ENCODE measurements around the gene MRPL21. TPM values are rescaled to one million over a fixed set of nuclear protein-coding genes. Genes with fewer than 3 reads are reported as not detected.

Gene MRPL21
- total RNA-seq, 1 experiment from 2014 or later, result 126 TPM

DNA sequence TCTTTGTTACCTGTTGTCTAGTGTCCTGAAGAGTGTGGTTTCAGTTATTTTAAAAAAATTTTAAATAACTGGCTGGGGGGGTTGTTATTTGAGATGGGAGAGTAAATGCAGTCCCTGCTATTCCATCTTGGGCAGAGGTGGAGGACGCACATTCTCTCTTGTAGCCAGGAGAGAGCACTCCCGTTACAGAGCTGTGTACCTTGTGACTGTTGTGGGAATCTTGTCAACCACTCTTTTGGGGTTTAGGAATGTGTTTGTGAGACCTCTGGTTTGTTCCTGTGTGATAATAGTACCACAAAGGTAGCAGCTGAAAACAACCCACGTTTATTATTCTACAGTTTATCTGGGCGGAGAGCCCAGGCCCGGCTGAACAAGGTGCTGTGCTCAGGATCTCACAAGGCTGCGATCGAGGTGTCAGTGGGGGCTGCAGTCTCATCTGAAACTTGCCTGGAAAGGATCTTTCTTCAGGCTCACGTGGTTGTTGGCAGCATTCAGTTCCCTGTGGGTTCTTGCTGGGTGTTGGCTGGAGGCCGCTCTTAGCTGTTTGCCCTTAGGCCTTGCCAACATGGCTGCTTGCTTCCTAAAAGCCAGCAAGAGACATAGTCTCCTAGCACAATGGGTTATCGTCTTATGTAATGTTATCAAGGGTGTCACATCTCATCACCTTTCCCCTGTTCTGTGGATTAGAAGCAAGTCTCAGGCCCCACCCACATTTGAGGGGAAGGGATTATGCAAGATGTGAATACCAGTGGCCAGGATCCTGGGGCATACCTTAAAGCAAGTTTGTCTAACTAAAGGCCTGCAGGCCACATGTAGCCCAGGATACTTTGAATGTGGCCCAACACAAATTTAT is 20.7 kb upstream of the MRPL21 start:
- no peak overlapping the region for H3K4me3 ChIP-seq (ENCODE audit: low read depth, low read length, poor library complexity, severe bottlenecking)
- peaks cover 82% of the 10 kb centered on the region for H3K36me3 ChIP-seq (ENCODE audit: insufficient read depth, low read length, poor library complexity, severe bottlenecking)
- H3K27ac ChIP-seq (ENCODE audit: low read depth, low read length, poor library complexity, severe bottlenecking), result no peak overlapping the region
- TF ChIP-seq EZH2 (IDR thresholded peaks at IDR 0.05; ENCODE audit: borderline replicate concordance, low read depth, low read length, poor library complexity, severe bottlenecking), result no peak
- TF ChIP-seq, protein P1, sequence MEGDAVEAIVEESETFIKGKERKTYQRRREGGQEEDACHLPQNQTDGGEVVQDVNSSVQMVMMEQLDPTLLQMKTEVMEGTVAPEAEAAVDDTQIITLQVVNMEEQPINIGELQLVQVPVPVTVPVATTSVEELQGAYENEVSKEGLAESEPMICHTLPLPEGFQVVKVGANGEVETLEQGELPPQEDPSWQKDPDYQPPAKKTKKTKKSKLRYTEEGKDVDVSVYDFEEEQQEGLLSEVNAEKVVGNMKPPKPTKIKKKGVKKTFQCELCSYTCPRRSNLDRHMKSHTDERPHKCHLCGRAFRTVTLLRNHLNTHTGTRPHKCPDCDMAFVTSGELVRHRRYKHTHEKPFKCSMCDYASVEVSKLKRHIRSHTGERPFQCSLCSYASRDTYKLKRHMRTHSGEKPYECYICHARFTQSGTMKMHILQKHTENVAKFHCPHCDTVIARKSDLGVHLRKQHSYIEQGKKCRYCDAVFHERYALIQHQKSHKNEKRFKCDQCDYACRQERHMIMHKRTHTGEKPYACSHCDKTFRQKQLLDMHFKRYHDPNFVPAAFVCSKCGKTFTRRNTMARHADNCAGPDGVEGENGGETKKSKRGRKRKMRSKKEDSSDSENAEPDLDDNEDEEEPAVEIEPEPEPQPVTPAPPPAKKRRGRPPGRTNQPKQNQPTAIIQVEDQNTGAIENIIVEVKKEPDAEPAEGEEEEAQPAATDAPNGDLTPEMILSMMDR (conservative IDR thresholded peaks at IDR 0.05; ENCODE audit: low read depth, low read length), result no peak
- intact Hi-C loops (cut with micrococcal nuclease; ENCODE audit: unreplicated experiment), result no loop called here
- no TSS peak for BruUV-seq (replicated peaks)
- H3K9me3 ChIP-seq (ENCODE audit: low read depth, low read length, poor library complexity, severe bottlenecking), result peaks cover 16% of the 10 kb centered on the region
- DNase-seq (ENCODE audit: low spot score), result no peak
- CTCF ChIA-PET, result no interaction called here
- POLR2A ChIA-PET (ENCODE audit: low non-redundant PET), result interaction anchor here (0.6 kb wide), 1 partner anchor 207 kb away, joined by 3 read pairs; no protein-coding TSS in a partner anchor
- H3K4me1 ChIP-seq (ENCODE audit: insufficient read depth, low read length, poor library complexity, severe bottlenecking), result no peaks in the 10 kb centered on the region
- no peaks in the 10 kb centered on the region for H3K27me3 ChIP-seq (replicated peaks; ENCODE audit: insufficient read depth, low read depth, low read length, poor library complexity)

DNA sequence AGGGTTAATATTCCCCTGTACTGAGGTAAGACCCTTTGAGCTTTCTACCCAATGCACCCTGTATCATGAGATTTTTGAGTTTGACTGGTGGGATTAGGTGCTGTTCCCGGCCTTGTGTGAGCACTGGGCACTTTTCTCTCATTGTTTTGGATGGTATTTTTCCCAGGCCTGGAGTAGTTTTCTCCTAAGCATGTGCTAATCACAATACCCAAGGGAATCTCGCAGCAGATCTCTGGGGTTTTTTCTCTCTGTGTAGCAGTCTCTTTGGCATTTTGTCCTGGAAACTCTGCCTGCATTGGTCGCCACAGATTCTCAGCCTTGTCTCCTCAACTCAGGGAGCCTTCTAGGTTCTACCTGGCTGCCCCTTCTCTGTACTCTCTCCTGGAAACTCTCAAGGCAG is 20.0 kb upstream of the MRPL21 start:
- ChIA-PET POLR2A (ENCODE audit: low non-redundant PET) (no interaction called here), CTCF (no interaction called here)
- intact Hi-C loops (cut with micrococcal nuclease; ENCODE audit: unreplicated experiment), result no loop called here
- peaks cover 16% of the 10 kb centered on the region for H3K9me3 ChIP-seq (ENCODE audit: low read depth, low read length, poor library complexity, severe bottlenecking)
- TF ChIP-seq, protein P1 (conservative IDR thresholded peaks at IDR 0.05; ENCODE audit: low read depth, low read length), result no peak
- TF ChIP-seq EZH2 (IDR thresholded peaks at IDR 0.05; ENCODE audit: borderline replicate concordance, low read depth, low read length, poor library complexity, severe bottlenecking), result no peak
- no peaks in the 10 kb centered on the region for H3K4me1 ChIP-seq (ENCODE audit: insufficient read depth, low read length, poor library complexity, severe bottlenecking)
- no peaks in the 10 kb centered on the region for H3K27me3 ChIP-seq (replicated peaks; ENCODE audit: insufficient read depth, low read depth, low read length, poor library complexity)
- H3K4me3 ChIP-seq (ENCODE audit: low read depth, low read length, poor library complexity, severe bottlenecking), result no peak overlapping the region
- peak; percentile 35 for DNase-seq (ENCODE audit: low spot score)
- H3K27ac ChIP-seq (ENCODE audit: low read depth, low read length, poor library complexity, severe bottlenecking), result no peak overlapping the region
- peaks cover 82% of the 10 kb centered on the region for H3K36me3 ChIP-seq (ENCODE audit: insufficient read depth, low read length, poor library complexity, severe bottlenecking)
- no TSS peak for BruUV-seq (replicated peaks)

DNA sequence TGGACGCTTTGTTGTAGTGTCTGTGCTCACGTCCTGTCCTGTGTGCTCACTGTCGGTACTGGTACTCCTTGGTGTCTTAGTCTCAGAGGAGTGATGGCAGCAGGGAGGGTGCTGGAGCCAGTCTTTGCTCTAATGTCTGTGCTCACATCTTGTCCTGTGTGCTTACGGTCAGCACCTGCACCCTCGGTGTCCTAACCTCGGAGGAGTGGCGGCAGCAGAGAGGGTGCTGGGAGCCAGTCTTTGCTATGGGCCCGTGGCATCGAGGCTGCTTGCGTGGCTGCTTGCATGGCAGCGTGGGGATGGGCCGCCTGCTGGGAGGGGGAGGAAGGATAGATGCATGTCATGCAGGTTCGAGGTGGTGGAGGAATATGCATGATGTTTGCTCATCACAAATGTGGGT is 12.8 kb upstream of the MRPL21 start:
- peaks cover 82% of the 10 kb centered on the region for H3K36me3 ChIP-seq (ENCODE audit: insufficient read depth, low read length, poor library complexity, severe bottlenecking)
- no TSS peak for BruUV-seq (replicated peaks)
- H3K27ac ChIP-seq (ENCODE audit: low read depth, low read length, poor library complexity, severe bottlenecking), result no peak overlapping the region
- no peaks in the 10 kb centered on the region for H3K9me3 ChIP-seq (ENCODE audit: low read depth, low read length, poor library complexity, severe bottlenecking)
- no peaks in the 10 kb centered on the region for H3K27me3 ChIP-seq (replicated peaks; ENCODE audit: insufficient read depth, low read depth, low read length, poor library complexity)
- TF ChIP-seq EZH2 (IDR thresholded peaks at IDR 0.05; ENCODE audit: borderline replicate concordance, low read depth, low read length, poor library complexity, severe bottlenecking), result no peak
- TF ChIP-seq, protein P1 (conservative IDR thresholded peaks at IDR 0.05; ENCODE audit: low read depth, low read length), result no peak
- DNase-seq (ENCODE audit: low spot score), result peak; percentile 32
- intact Hi-C loops (cut with micrococcal nuclease; ENCODE audit: unreplicated experiment), result no loop called here
- ChIA-PET POLR2A (ENCODE audit: low non-redundant PET) (no interaction called here), CTCF (no interaction called here)
- no peak overlapping the region for H3K4me3 ChIP-seq (ENCODE audit: low read depth, low read length, poor library complexity, severe bottlenecking)
- no peaks in the 10 kb centered on the region for H3K4me1 ChIP-seq (ENCODE audit: insufficient read depth, low read length, poor library complexity, severe bottlenecking)

All from A673 (cell line).